ENCODE measurements around the gene ADORA2B. TPM values are rescaled to one million over a fixed set of nuclear protein-coding genes. Genes with fewer than 3 reads are reported as not detected.

Gene ADORA2B
- total RNA-seq, 1 donor from 2014 or later = 1.9 TPM

GRCh38 chr17:15945527-15946191 lies 729 bp downstream of the ADORA2B start:
- Histone ChIP-seq H3F3A (ENCODE audit: low read depth) (peaks cover 2% of the 10 kb centered on the region), H3K4me1 (no peaks in the 10 kb centered on the region), H3K27me3 (peaks cover 54% of the 10 kb centered on the region), H3K27ac (no peak overlapping the region), H3K36me3 (no peaks in the 10 kb centered on the region), H3K79me2 (ENCODE audit: low read depth) (no peaks in the 10 kb centered on the region), H4K20me1 (ENCODE audit: low read depth) (no peaks in the 10 kb centered on the region), H3K4me3 (peak overlapping the region; percentile 70), H3K9me3 (ENCODE audit: low read depth) (no peaks in the 10 kb centered on the region), H3K9ac (no peak overlapping the region), H2AFZ (replicated peaks) (peak overlapping the region; percentile 98), H3K4me2 (peak overlapping the region; percentile 93)
- peak overlapping the region; percentile 83 for H3K4me3 Mint-ChIP-seq
- no peak overlapping the region for H3K27ac Mint-ChIP-seq
- H3K27me3 Mint-ChIP-seq (ENCODE audit: insufficient read depth, low read depth) = peaks cover 38% of the 10 kb centered on the region
- peak; percentile 56 for DNase-seq (ENCODE audit: low spot score)
- H3K9me3 Mint-ChIP-seq = peaks cover 2% of the 10 kb centered on the region
- peak; percentile 70 for TF ChIP-seq EZH2phosphoT487 (IDR thresholded peaks at IDR 0.05)
- no peak for TF ChIP-seq CTCF (IDR thresholded peaks at IDR 0.05)
- peak; percentile 73 for TF ChIP-seq EZH2 (IDR thresholded peaks at IDR 0.05)
- peaks cover 20% of the 10 kb centered on the region for H3K4me1 Mint-ChIP-seq
- no peaks in the 10 kb centered on the region for H3K36me3 Mint-ChIP-seq

GRCh38 chr17:15946611-15947120 lies 1.7 kb downstream of the ADORA2B start:
- peaks cover 54% of the 10 kb centered on the region for H3K27me3 ChIP-seq
- no peaks in the 10 kb centered on the region for H3K9me3 ChIP-seq (ENCODE audit: low read depth)
- H3K79me2 ChIP-seq (ENCODE audit: low read depth) = no peaks in the 10 kb centered on the region
- H3K4me1 ChIP-seq = no peaks in the 10 kb centered on the region
- H3K36me3 ChIP-seq = no peaks in the 10 kb centered on the region
- no peak overlapping the region for H2AFZ ChIP-seq (replicated peaks)
- peaks cover 38% of the 10 kb centered on the region for H3K27me3 Mint-ChIP-seq (ENCODE audit: insufficient read depth, low read depth)
- H3K4me3 ChIP-seq = no peak overlapping the region
- no peak overlapping the region for H3K9ac ChIP-seq
- no peak for DNase-seq (ENCODE audit: low spot score)
- peak overlapping the region; percentile 80 for H3K4me3 Mint-ChIP-seq
- no peak overlapping the region for H3K27ac Mint-ChIP-seq
- no peaks in the 10 kb centered on the region for H3K36me3 Mint-ChIP-seq
- H3K4me2 ChIP-seq = no peak overlapping the region
- peaks cover 2% of the 10 kb centered on the region for H3K9me3 Mint-ChIP-seq
- no peak for TF ChIP-seq EZH2phosphoT487 (IDR thresholded peaks at IDR 0.05)
- no peak for TF ChIP-seq EZH2 (IDR thresholded peaks at IDR 0.05)
- H3K4me1 Mint-ChIP-seq = peaks cover 20% of the 10 kb centered on the region
- H3K27ac ChIP-seq = no peak overlapping the region
- peaks cover 2% of the 10 kb centered on the region for H3F3A ChIP-seq (ENCODE audit: low read depth)
- no peaks in the 10 kb centered on the region for H4K20me1 ChIP-seq (ENCODE audit: low read depth)

GRCh38 chr17:15947271-15947670 lies 2.3 kb downstream of the ADORA2B start:
- H3K9ac ChIP-seq = no peak overlapping the region
- H3K9me3 ChIP-seq (ENCODE audit: low read depth) = no peaks in the 10 kb centered on the region
- no peaks in the 10 kb centered on the region for H4K20me1 ChIP-seq (ENCODE audit: low read depth)
- no peak overlapping the region for H3K27ac ChIP-seq
- no peaks in the 10 kb centered on the region for H3K4me1 ChIP-seq
- H3K4me3 ChIP-seq = no peak overlapping the region
- H3F3A ChIP-seq (ENCODE audit: low read depth) = peaks cover 2% of the 10 kb centered on the region
- Mint-ChIP-seq H3K4me1 (peaks cover 20% of the 10 kb centered on the region), H3K9me3 (no peaks in the 10 kb centered on the region), H3K27me3 (ENCODE audit: insufficient read depth, low read depth) (peaks cover 34% of the 10 kb centered on the region), H3K36me3 (no peaks in the 10 kb centered on the region), H3K4me3 (no peak overlapping the region), H3K27ac (no peak overlapping the region)
- no peak overlapping the region for H3K4me2 ChIP-seq
- no peak for TF ChIP-seq EZH2 (IDR thresholded peaks at IDR 0.05)
- no peak for TF ChIP-seq CTCF (IDR thresholded peaks at IDR 0.05)
- TF ChIP-seq EZH2phosphoT487 (IDR thresholded peaks at IDR 0.05) = no peak
- no peaks in the 10 kb centered on the region for H3K79me2 ChIP-seq (ENCODE audit: low read depth)
- H3K36me3 ChIP-seq = no peaks in the 10 kb centered on the region
- H3K27me3 ChIP-seq = peaks cover 54% of the 10 kb centered on the region
- no peak overlapping the region for H2AFZ ChIP-seq (replicated peaks)
- no peak for DNase-seq (ENCODE audit: low spot score)

Measured in neural progenitor cell (in vitro differentiated cells).